Kidney glomerular epithelial cell (primary cell): ENCODE data around the gene TRIM74.
"Not testable (repeated sequence)": the region's sequence is repeated elsewhere in the genome, so short reads cannot be mapped to it uniquely, and the experiment has no call there.

ENCODE experiments used
- DNase-seq: peaks from one replicate; lab custom pipeline; 2025; lab: John Stamatoyannopoulos, UW

The TRIM74 gene

GRCh38 chr7:72968980-72969516 lies at the start of gene TRIM74:
Gene TRIM74 (minus strand): TSS chr7:72969466. CDS start chr7:72966157, 3,309 bp downstream.
- not testable (repeated sequence) for DNase-seq

GRCh38 chr7:73006491-73006890 lies 37.2 kb upstream of the TRIM74 start:
- DNase-seq, result not testable (repeated sequence)

- not testable (repeated sequence) for DNase-seq
Observed at GRCh38 chr7:73005693-73006447, 36.6 kb upstream of the TRIM74 start.

GRCh38 chr7:73005356-73005692 lies 36.1 kb upstream of the TRIM74 start:
- not testable (repeated sequence) for DNase-seq

- not testable (repeated sequence) for DNase-seq
Observed at GRCh38 chr7:72997887-72998468, 28.7 kb upstream of the TRIM74 start.

- not testable (repeated sequence) for DNase-seq
Observed at GRCh38 chr7:72997447-72997846, 28.2 kb upstream of the TRIM74 start.

- DNase-seq, result not testable (repeated sequence)
Observed at GRCh38 chr7:72995484-72995883, 26.2 kb upstream of the TRIM74 start.

GRCh38 chr7:72990146-72990913 lies 21.1 kb upstream of the TRIM74 start:
- DNase-seq, result not testable (repeated sequence)

- not testable (repeated sequence) for DNase-seq
Observed at GRCh38 chr7:72982084-72982483, 12.8 kb upstream of the TRIM74 start.

- not testable (repeated sequence) for DNase-seq
Observed at GRCh38 chr7:72980382-72980781, 11.1 kb upstream of the TRIM74 start.

GRCh38 chr7:72976434-72976833 lies 7.2 kb upstream of the TRIM74 start:
- not testable (repeated sequence) for DNase-seq

- not testable (repeated sequence) for DNase-seq
Observed at GRCh38 chr7:72975656-72976286, 6.5 kb upstream of the TRIM74 start.

- not testable (repeated sequence) for DNase-seq
Observed at GRCh38 chr7:72974781-72975180, 5.5 kb upstream of the TRIM74 start.

- not testable (repeated sequence) for DNase-seq
Observed at GRCh38 chr7:72971505-72971904, 2.2 kb upstream of the TRIM74 start.

GRCh38 chr7:72969688-72970087 lies 422 bp upstream of the TRIM74 start:
- DNase-seq, result not testable (repeated sequence)

GRCh38 chr7:72966892-72967291 lies 2.4 kb downstream of the TRIM74 start:
- not testable (repeated sequence) for DNase-seq

- not testable (repeated sequence) for DNase-seq
Observed at GRCh38 chr7:72965186-72965975, 3.9 kb downstream of the TRIM74 start.

GRCh38 chr7:72963056-72963455 lies 6.2 kb downstream of the TRIM74 start:
- not testable (repeated sequence) for DNase-seq

GRCh38 chr7:72961346-72961650 lies 8.0 kb downstream of the TRIM74 start:
- not testable (repeated sequence) for DNase-seq

GRCh38 chr7:72960626-72961345 lies 8.5 kb downstream of the TRIM74 start:
- DNase-seq, result not testable (repeated sequence)

- DNase-seq, result not testable (repeated sequence)
Observed at GRCh38 chr7:72960029-72960428, 9.2 kb downstream of the TRIM74 start.
